GM12891 (cell line): ENCODE measurements around the gene ZNF84. TPM values are rescaled to one million over a fixed set of nuclear protein-coding genes. Genes with fewer than 3 reads are reported as not detected.
A peak's percentile ranks its signal among the peaks of the same experiment; 100 is the strongest.

ENCODE experiments used
- DNase-seq: peaks from one replicate; pipeline ENCODE4 v3.0.0; 2011; ENCODE audit warnings: low spot score; ENCODE audit not compliant: insufficient read length
- FAIRE-seq: peaks from 2 replicates; lab custom pipeline; 2011; peaks lifted over from hg19 to GRCh38; lab: Jason Lieb, UNC
- PAX5 ChIP-seq: IDR thresholded peaks from 2 replicates; pipeline ENCODE4 v1.6.1; 2011; ENCODE audit warnings: low read length, moderate library complexity, mild to moderate bottlenecking; ENCODE audit not compliant: insufficient read depth, severe bottlenecking
- POLR2A ChIP-seq: IDR thresholded peaks from 2 replicates; pipeline ENCODE4 v1.6.1; 2011; ENCODE audit warnings: low read depth, low read length, control low read depth
- POLR2AphosphoS5 ChIP-seq: IDR thresholded peaks from 2 replicates; pipeline ENCODE4 v1.6.1; 2011; ENCODE audit warnings: low read depth, low read length, control low read depth
- POU2F2 ChIP-seq: IDR thresholded peaks from 2 replicates; pipeline ENCODE4 v1.6.1; 2011; ENCODE audit warnings: low read depth, mild to moderate bottlenecking, control low read depth, low read length, moderate library complexity
- SPI1 ChIP-seq: IDR thresholded peaks from 2 replicates; pipeline ENCODE4 v1.6.1; 2011; ENCODE audit warnings: low read depth, low read length, control low read depth
- TAF1 ChIP-seq: IDR thresholded peaks from 2 replicates; pipeline ENCODE4 v1.6.1; 2011; ENCODE audit warnings: low read depth, low read length, control low read depth
- polyA plus RNA-seq: library from polyadenylated mRNA; unstranded; fragments of >200 nt; gene quantifications from one replicate; pipeline ENCODE4 v1.2.1, GENCODE V29; 2012; ENCODE audit warnings: low read depth, missing spikeins, inconsistent platforms; ENCODE audit not compliant: missing spikeins

The ZNF84 gene
- 9.1 TPM for polyA plus RNA-seq

DNA sequence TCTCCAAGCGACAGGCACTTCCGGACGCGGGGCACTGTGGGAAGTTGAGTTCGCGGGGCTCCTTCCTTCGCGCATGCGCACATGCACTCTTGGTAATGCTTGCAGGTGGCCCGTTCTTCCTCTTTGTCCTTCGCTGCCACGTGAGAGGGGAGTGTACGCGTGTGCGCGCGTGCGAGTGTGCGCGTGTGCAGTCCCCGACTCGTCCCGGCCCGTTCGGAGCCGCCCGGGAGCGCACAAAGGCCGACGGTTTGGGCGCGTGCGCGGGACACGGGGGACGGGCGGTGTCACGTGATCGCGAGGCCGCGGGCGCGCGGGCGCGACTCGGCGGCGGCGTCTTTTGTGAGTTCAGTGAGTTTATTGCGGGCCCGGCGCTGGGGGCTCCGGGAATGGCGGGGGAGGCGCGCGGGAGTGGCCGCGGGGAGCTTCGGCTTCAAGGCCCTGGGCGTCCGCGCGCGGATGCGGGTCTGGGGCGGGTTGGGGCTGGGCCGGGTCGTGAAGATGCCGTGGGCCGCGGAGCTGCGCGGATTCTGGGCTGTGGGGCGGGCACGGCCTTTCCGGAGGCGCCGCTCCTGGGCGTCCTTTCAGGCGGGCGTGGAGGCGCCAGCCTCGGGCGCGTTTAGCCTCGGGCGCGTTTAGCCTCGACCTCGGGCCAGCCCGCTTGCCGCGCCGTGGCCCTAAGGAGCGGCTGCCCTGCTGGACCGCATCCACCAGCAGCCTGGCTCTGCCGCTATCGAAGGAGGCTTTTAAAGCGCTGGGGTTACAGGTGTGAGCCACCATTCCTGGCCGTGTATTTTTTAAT is at the start of gene ZNF84:
ZNF84 (plus strand) TSS at position 303 of the 799 bp plus-strand sequence. CDS start 3,959 bp downstream, outside the sequence.
- FAIRE-seq (peak; percentile 100), DNase-seq (peak; percentile 78)
- no peak for TF ChIP-seq PAX5
- peak; percentile 60; the same call in 1 of the 2 replicates for TF ChIP-seq POLR2AphosphoS5
- 0 out of 2 replicates have a peak, but pooled peaks have one; percentile 53 for TF ChIP-seq TAF1
- TF ChIP-seq POU2F2, result peak; percentile 9; the same call in 1 of the 2 replicates
- 0 out of 2 replicates have a peak, but pooled peaks have one; percentile 17 for TF ChIP-seq SPI1
- TF ChIP-seq POLR2A, result no peak; the same call in 1 of the 2 replicates

DNA sequence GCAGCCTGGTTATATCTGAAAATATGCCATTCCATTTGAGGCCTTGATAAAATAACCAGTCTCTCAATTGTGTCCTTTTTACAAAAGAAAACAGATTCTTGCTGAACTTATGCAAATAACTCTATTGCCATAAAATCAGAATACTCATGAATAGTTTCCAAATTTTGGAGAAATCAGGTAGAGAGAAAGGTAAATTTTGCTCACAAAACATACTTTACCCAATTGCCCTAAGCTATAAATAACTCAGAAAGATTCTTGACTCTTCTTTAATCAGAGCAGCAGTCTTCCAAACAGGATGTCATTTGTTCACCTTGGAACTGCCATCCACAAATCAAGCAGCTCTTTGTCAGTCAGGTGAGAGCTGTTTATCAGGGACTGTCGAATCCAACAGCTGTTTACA is 38.6 kb upstream of the ZNF84 start:
- FAIRE-seq (no peak), DNase-seq (no peak)

DNA sequence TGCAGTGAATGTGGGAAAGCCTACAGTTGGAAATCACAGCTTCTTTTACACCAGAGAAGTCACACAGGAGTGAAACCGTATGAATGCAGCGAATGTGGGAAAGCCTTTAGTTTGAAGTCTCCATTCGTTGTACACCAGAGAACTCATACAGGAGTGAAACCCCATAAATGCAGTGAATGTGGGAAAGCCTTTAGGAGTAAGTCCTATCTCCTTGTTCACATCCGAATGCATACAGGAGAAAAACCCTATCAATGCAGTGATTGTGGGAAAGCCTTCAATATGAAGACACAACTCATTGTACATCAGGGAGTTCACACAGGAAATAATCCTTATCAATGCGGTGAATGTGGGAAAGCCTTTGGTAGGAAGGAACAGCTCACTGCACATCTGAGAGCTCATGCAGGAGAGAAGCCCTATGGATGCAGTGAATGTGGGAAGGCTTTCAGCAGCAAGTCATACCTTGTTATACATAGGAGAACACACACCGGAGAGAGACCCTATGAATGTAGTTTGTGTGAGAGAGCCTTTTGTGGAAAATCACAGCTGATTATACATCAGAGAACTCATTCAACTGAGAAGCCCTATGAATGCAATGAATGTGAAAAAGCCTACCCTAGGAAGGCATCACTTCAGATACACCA is 26.5 kb upstream of the ZNF84 start:
- DNase-seq (no peak), FAIRE-seq (no peak)
- TF ChIP-seq POLR2AphosphoS5 (no peak), POLR2A (no peak), POU2F2 (no peak), TAF1 (no peak), PAX5 (no peak), SPI1 (no peak)

More for the DNA sequence above, 38.6 kb upstream of the ZNF84 start:
- TF ChIP-seq POLR2AphosphoS5 (no peak), POU2F2 (no peak), PAX5 (no peak)

DNA sequence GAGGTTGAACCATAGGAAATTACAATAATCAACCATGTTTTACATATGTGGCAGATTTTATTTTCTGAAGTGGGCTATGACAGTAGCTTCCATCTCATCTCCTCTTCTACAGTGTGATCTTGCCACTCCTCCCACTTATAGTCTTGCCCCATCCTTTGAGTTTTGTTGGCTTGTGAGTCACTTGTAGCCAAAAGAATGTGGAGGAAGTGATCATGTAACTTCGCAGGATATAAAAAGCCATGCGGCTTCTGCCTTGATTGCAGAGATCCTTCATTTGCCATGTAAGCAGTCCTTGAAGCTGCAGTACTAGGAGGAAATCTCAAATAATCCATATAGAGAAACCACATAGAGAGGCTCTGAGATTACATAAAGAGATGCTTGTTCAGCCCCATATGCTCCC is 13.7 kb upstream of the ZNF84 start:
- FAIRE-seq (no peak), DNase-seq (no peak)
- no peak for TF ChIP-seq POLR2A
- TF ChIP-seq PAX5, result no peak
- TF ChIP-seq SPI1, result no peak
- TF ChIP-seq TAF1, result no peak
- TF ChIP-seq POU2F2, result no peak
- no peak for TF ChIP-seq POLR2AphosphoS5

DNA sequence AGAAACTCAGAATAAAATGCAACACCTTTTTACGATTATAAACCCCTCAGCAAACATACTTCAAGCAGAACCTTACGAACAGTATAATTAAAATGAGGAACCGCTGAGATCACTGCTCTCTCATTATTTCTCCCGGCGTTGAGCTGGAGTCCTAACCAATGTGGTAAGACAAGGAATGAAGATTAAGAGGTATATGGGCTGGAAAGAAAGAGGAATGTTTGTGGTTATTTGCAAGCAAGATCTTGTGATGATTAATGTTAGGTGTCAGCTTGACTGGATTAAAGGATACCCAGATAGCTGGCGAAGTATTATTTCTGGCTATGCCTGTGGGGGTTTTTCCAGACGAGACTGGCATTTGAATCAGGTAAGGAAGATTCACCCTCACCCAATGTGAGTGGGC is 10.3 kb upstream of the ZNF84 start:
- FAIRE-seq (no peak), DNase-seq (no peak)
- no peak for TF ChIP-seq TAF1
- TF ChIP-seq SPI1, result no peak
- no peak for TF ChIP-seq PAX5
- no peak for TF ChIP-seq POLR2AphosphoS5
- TF ChIP-seq POLR2A, result no peak
- TF ChIP-seq POU2F2, result no peak

DNA sequence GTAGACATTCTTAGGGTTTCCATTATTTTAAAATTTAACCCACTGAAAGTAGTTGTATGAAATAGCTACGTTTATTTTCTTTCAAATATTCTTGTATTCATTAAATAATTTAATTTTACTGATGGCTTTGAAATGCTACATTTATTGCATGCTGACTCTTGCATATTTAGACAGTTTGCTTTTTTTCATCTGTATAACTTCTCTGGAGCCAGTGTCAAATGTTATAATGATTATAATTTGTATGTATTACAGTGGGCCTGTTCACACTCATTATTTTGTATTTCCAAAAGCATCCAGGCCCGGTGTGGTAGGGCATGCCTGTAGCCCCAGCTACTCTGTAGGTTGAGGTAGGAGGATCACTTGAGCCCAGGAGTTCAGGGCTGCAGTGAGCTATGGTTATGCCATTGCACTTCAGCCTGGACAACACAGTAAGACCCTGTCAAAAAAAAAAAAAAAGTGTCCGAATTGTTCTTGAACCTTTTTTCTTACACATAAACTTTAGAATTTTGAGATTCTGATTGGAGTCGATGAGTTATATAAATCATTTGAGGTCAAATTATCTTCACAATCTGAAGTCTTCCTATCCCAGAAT is 905 bp downstream of the ZNF84 start:
- DNase-seq (no peak), FAIRE-seq (no peak)
- TF ChIP-seq POLR2AphosphoS5 (no peak), TAF1 (no peak), POLR2A (no peak), PAX5 (no peak), POU2F2 (no peak), SPI1 (no peak)

DNA sequence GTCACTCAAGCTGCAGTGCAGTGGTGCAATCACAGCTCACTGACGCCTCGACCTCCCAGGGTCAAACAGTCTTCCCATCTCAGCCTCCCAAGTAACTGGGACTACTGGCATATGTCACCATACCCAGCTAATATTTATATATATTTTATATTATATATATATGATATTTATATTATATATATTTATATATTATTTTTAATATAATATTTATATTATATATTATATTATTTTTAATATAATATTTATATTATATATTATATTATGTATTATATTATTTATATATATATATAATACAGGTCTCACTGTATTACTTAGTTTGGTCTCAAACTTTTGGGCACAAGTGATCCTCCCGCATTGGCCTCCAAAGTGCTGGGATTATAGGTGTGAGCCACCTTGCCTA is 9.4 kb downstream of the ZNF84 start:
- TF ChIP-seq POLR2AphosphoS5, result no peak
- TF ChIP-seq TAF1, result no peak
- TF ChIP-seq PAX5, result no peak
- TF ChIP-seq SPI1, result no peak
- no peak for TF ChIP-seq POU2F2
- TF ChIP-seq POLR2A, result no peak
- FAIRE-seq (no peak), DNase-seq (no peak)

DNA sequence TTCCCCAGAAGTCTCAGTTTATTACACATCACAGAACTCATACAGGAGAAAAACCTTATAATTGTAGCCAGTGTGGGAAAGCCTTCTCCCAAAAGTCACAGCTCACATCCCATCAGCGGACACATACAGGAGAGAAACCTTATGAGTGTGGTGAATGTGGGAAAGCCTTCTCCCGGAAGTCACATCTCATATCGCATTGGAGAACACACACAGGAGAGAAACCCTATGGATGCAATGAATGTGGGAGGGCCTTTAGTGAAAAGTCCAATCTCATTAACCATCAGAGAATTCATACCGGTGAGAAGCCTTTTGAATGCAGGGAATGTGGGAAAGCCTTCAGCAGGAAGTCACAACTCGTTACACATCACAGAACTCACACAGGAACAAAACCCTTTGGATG is 20.1 kb downstream of the ZNF84 start:
- TF ChIP-seq POLR2A, result 0 out of 2 replicates have a peak, but pooled peaks have one; percentile 24
- no peak for TF ChIP-seq SPI1
- no peak for TF ChIP-seq PAX5
- FAIRE-seq (no peak), DNase-seq (no peak)
